ENCODE data around the gene LRRC27.

The LRRC27 gene

DNA sequence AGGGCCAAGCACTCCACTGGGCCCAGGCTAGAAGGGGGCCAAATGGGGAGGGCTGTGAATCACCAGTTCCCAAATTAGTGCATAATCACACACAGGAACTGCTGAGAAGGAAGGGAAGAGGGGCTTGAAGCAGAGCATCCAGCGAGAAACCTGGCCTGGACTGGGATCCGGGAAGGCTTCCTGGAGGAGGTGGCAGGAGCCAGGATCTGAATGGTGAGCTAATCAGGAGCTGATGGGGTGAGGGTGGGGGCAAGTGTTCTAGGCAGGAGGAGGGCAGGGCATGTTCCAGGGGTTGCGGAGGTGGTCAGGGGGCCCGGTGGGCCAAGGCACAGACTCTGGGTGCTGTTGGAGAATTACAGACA lies 77.7 kb downstream of the LRRC27 start:
- no peaks in the 10 kb centered on the region for H3K9me3 ChIP-seq (ENCODE audit: control insufficient read depth, low read length)
- peaks cover 15% of the 10 kb centered on the region for H3K4me1 ChIP-seq (ENCODE audit: control insufficient read depth, insufficient read depth, low read length)
- H3K9ac ChIP-seq (ENCODE audit: low read length), result no peak overlapping the region
- DNase-seq (ENCODE audit: low read depth), result no peak
- H3K27me3 ChIP-seq (replicated peaks; ENCODE audit: control insufficient read depth, insufficient read depth, low read length), result no peaks in the 10 kb centered on the region
- H3K36me3 ChIP-seq (ENCODE audit: control insufficient read depth, insufficient read depth, low read length, severe bottlenecking), result peaks cover 18% of the 10 kb centered on the region
- no peak overlapping the region for H3K4me3 ChIP-seq (ENCODE audit: low read length)

DNA sequence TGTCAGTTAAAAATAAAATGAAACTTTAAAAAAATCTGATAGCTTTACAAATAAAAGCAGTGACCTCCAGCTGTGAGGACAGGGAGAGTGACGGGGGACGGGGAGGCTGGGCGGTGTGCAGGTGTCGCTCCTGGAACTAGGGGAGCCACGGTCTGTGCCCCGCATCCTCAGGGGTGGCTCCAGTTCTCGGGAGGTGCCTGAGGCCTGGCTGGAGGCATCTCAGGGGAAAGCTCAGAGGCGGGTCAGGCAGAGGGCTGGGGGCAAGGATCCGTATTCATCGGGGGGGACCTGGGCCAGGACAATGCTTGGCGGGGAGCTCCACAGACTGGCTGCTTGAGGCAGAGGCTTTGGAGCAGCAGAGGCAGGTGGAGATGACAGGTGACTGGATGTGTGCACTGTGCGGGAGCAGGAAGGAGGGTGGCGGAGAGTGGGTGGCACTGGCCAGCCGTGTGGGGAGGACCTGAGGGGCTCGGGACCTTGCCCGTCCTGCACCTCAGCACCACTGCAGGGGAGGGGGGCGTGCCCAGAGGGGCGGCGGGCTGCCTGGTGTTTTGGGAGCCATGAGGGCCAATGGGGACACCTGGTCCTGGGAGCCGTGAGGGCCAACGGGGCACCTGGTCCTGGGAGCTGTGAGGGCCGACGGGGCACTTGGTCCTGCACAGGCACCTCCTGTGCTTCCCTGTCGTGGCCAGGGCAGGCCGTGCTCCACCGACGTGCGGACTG lies 78.2 kb downstream of the LRRC27 start:
- Histone ChIP-seq H3K4me1 (ENCODE audit: control insufficient read depth, insufficient read depth, low read length) (peaks cover 15% of the 10 kb centered on the region), H3K9me3 (ENCODE audit: control insufficient read depth, low read length) (no peaks in the 10 kb centered on the region), H3K9ac (ENCODE audit: low read length) (no peak overlapping the region), H3K36me3 (ENCODE audit: control insufficient read depth, insufficient read depth, low read length, severe bottlenecking) (peaks cover 17% of the 10 kb centered on the region), H3K4me3 (ENCODE audit: low read length) (no peak overlapping the region), H3K27me3 (replicated peaks; ENCODE audit: control insufficient read depth, insufficient read depth, low read length) (no peaks in the 10 kb centered on the region)
- DNase-seq (ENCODE audit: low read depth), result no peak

DNA sequence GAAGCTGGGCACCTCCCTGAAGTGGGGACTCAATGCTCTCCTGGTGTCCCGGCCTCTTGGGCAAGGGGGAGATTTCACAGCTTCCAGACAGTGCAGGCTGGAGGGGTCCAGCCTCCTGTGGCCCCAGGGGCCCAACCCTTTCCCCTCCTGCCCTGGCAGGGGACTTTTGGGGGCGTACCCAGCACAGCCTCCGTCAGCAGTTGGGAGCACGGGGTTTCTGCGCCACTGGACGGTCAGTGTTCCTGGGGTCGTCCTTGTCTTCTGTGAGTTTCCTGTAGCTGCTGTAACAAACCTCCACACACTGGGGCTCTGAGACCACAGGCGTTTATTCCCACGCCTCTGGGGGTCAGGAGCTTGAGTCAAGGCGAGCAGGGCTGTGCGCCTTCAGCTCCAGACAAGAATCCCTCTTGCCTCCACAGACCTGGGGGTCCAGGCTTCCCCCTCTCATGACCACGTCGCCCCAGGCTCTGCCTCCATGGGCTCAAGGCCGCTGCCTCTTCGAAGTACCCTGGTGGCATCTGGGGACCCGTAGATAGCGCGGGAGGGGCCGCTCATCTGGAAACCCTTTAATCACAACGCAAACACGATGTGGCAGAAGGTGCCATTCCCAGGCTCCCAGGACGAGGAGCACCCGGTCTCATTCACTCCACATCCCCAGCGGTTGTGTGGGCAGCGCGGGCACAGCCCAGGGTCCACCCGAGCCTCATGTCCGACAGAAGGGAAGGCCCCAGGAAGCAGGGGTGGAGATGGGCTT lies 79.0 kb downstream of the LRRC27 start:
- Histone ChIP-seq H3K36me3 (ENCODE audit: control insufficient read depth, insufficient read depth, low read length, severe bottlenecking) (peaks cover 16% of the 10 kb centered on the region), H3K27me3 (replicated peaks; ENCODE audit: control insufficient read depth, insufficient read depth, low read length) (no peaks in the 10 kb centered on the region), H3K9ac (ENCODE audit: low read length) (peak overlapping the region; percentile 54), H3K4me3 (ENCODE audit: low read length) (no peak overlapping the region), H3K4me1 (ENCODE audit: control insufficient read depth, insufficient read depth, low read length) (peaks cover 15% of the 10 kb centered on the region), H3K9me3 (ENCODE audit: control insufficient read depth, low read length) (no peaks in the 10 kb centered on the region)
- DNase-seq (ENCODE audit: low read depth), result no peak

DNA sequence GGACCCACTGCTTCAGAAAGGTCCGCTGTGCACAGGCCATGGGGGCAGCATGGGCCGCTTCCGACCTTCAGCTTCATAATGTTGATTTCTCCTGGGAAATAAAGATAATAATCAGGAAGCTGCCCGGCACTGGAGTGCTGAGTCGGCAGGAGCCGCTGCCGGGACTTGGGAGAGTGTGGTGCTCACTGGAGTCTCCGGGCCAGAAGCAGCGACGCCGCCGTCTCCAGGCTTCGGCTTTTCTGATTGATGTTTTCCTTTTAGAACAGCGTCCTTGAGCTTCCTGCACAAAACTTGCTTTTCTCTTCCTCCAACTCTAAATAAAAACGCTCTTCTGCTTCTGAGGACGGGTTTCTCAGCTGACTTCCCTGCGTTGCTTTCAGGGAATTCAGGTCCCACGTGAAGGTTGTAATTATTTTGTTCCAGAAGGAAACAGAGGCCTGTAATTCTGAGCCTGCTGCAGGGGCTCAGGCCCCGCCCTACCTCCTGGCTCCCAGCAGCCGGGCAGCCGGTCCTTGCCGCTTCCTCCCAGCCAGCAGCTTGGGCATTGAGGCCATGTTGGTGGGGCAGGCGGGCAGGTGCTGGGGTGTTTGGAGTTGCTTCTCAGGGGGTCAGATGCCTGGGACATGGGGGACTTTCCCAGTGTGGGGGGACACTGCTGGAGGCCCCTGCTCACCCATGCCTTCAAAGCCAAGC lies 79.7 kb downstream of the LRRC27 start:
- Histone ChIP-seq H3K9me3 (ENCODE audit: control insufficient read depth, low read length) (no peaks in the 10 kb centered on the region), H3K36me3 (ENCODE audit: control insufficient read depth, insufficient read depth, low read length, severe bottlenecking) (peaks cover 9% of the 10 kb centered on the region), H3K9ac (ENCODE audit: low read length) (peak overlapping the region; percentile 54), H3K27me3 (replicated peaks; ENCODE audit: control insufficient read depth, insufficient read depth, low read length) (no peaks in the 10 kb centered on the region), H3K4me3 (ENCODE audit: low read length) (peak overlapping the region; percentile 24), H3K4me1 (ENCODE audit: control insufficient read depth, insufficient read depth, low read length) (peaks cover 15% of the 10 kb centered on the region)
- no peak for DNase-seq (ENCODE audit: low read depth)

DNA sequence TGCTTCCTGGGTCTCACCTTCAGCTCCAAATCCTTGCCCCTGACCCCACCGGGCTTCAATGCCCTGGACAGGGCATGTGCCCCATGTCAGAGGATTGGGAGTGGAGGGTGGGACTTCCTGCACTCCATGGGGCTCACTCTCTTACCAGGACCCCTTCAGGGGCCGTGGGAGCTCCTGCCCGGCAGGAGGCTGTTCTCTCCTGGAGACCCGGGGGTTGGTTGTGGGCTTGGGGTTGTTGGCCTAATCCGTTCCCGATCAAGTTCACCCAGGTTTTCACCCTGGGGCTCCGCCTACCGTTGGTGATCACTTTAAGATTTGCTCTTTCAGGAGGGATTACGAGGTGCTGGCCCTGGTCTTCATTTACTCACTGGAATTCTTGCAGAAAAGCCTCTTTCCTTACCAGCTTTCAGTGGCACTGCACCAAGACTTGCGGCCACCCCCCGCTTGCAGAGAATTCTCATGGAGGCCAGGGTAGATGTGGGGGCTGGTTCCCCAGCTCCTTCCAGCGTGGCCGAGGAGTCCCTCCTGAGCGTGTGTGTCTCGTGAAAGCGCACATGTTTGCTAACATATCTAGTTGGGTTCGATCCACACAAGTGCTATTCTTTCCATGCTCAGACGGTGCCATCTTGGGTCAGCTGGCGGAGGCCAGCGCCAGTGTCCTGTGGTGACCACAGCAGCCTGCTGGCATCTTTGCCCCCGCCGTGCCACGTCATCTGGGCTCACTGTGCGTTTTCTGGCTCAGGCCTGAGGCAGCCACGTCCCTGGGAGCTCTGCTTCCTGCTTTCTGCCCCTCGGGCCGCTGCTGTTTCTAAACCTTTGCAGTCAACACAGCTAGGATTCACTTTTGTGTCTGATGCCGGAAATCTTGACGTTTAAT lies 80.6 kb downstream of the LRRC27 start:
- Histone ChIP-seq H3K27me3 (replicated peaks; ENCODE audit: control insufficient read depth, insufficient read depth, low read length) (no peaks in the 10 kb centered on the region), H3K4me3 (ENCODE audit: low read length) (no peak overlapping the region), H3K4me1 (ENCODE audit: control insufficient read depth, insufficient read depth, low read length) (peaks cover 15% of the 10 kb centered on the region), H3K9me3 (ENCODE audit: control insufficient read depth, low read length) (no peaks in the 10 kb centered on the region), H3K36me3 (ENCODE audit: control insufficient read depth, insufficient read depth, low read length, severe bottlenecking) (peaks cover 9% of the 10 kb centered on the region), H3K9ac (ENCODE audit: low read length) (peak overlapping the region; percentile 54)
- no peak for DNase-seq (ENCODE audit: low read depth)

DNA sequence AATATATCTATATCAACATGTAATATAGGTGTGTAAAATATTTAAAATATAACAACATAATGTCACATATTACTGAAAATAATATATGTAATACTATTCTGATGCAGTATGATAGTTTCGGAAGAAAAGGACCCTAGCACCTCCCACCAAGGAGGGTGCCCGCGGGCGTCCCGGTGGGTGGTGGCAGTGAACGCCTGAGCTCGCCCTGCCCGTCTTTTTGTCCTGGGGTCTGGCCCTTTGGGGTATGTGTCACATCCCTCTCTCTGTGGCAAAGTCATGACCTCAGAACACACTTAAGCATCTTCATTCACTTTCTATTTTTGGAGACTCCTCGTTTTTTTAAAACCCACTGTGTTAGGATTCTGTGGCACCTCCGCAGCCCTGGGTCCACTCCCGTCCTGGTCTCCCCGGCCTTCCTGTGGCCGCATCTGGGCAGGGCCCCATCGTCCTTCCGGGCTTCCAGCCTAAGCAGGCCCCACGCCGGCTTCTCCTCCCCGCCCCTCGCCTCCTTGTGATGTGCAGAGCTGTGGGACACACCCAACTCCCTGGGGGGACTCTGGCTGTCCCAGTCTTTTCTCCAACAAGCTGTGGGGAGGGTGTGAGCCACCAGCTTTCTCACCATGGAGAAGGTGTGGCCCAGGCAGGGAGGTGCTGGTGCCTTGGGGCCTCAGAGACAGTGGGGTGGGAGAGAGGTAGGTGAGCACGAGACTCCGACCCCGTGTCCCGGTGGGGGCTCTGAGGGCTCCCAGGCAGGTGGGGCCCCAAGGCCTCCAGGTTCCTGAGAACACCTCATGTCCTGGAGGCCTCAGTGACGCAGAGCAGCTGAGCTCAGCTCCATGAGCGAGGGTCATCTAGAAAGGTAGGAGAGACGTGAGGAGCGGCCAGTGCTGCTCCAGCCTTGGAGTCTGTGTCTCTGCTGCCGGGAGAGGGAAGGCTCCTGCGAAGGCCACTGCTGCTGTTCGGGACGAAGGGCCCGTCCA lies 81.5 kb downstream of the LRRC27 start:
- Histone ChIP-seq H3K9ac (ENCODE audit: low read length) (no peak overlapping the region), H3K4me3 (ENCODE audit: low read length) (no peak overlapping the region), H3K36me3 (ENCODE audit: control insufficient read depth, insufficient read depth, low read length, severe bottlenecking) (peaks cover 9% of the 10 kb centered on the region), H3K27me3 (replicated peaks; ENCODE audit: control insufficient read depth, insufficient read depth, low read length) (no peaks in the 10 kb centered on the region), H3K4me1 (ENCODE audit: control insufficient read depth, insufficient read depth, low read length) (peaks cover 15% of the 10 kb centered on the region), H3K9me3 (ENCODE audit: control insufficient read depth, low read length) (no peaks in the 10 kb centered on the region)
- no peak for DNase-seq (ENCODE audit: low read depth)

DNA sequence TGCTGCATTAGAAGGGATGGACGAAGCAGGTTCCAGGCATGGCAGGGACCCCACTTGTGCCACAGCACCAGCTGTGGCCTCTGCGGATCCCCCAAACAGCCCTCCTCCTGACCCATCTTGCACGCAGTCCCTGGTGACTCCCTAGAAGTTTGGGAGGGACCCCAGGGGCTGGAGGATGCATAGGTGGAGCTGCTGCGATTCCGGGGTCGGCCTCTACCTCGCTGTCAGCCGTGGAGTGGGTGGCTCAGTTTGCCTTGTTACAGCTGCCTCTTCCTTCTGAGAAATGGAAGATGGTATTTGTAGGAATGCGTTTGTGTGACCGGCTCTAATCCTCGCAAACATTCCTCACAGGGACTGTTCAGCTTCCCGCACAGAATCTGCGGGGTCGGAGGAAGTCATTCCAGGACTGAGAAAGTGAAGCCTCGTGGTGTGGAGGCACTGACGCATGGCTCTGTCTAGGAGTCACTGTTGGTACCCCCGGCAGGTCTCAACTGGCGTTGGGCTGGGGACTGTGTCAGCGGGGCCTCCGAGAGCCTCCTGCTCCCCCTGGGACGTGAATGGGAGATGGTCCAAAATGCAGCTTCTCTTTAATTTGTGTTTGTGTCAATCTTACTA lies 82.5 kb downstream of the LRRC27 start:
- Histone ChIP-seq H3K27me3 (replicated peaks; ENCODE audit: control insufficient read depth, insufficient read depth, low read length) (no peaks in the 10 kb centered on the region), H3K36me3 (ENCODE audit: control insufficient read depth, insufficient read depth, low read length, severe bottlenecking) (peaks cover 9% of the 10 kb centered on the region), H3K9ac (ENCODE audit: low read length) (no peak overlapping the region), H3K4me1 (ENCODE audit: control insufficient read depth, insufficient read depth, low read length) (peaks cover 15% of the 10 kb centered on the region), H3K9me3 (ENCODE audit: control insufficient read depth, low read length) (no peaks in the 10 kb centered on the region), H3K4me3 (ENCODE audit: low read length) (no peak overlapping the region)
- DNase-seq (ENCODE audit: low read depth), result no peak

DNA sequence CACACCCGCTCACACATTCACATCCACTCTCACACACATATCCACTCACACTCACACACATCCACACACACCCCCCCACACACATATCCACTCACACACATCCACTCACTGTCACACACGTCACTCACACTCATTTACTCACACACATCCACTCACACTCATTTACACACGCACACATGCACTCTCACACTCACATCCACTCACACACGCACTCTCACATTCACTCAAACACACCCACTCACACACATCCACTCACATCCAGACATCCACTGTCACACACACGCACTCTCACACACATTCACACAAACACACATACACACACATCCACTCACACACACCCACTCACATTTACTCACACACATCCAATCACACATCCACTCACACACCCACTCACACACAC lies 83.3 kb downstream of the LRRC27 start:
- Histone ChIP-seq H3K9me3 (ENCODE audit: control insufficient read depth, low read length) (no peaks in the 10 kb centered on the region), H3K9ac (ENCODE audit: low read length) (no peak overlapping the region), H3K36me3 (ENCODE audit: control insufficient read depth, insufficient read depth, low read length, severe bottlenecking) (peaks cover 9% of the 10 kb centered on the region), H3K4me1 (ENCODE audit: control insufficient read depth, insufficient read depth, low read length) (peaks cover 15% of the 10 kb centered on the region), H3K27me3 (replicated peaks; ENCODE audit: control insufficient read depth, insufficient read depth, low read length) (no peaks in the 10 kb centered on the region), H3K4me3 (ENCODE audit: low read length) (no peak overlapping the region)
- DNase-seq (ENCODE audit: low read depth), result no peak

DNA sequence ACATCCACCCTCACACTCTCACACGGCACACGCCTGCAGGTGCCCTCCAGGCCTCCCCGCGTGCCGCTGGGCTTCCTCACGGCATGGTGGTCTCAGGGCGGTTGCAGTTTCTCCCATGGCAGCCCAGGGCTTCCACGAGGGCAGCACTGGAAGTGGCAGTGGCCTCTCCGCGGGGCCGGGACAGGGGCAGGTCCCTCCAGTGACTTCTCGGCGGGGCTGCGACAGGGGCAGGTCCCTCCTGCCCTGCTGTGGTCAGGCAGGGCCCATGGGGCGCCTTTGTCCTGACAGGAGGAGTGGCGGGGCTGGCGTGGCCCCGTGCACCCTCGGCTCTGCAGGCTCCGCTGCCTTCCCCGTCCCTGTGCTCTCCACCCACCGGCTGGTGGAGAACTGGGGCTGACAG lies 84.0 kb downstream of the LRRC27 start:
- H3K9ac ChIP-seq (ENCODE audit: low read length), result no peak overlapping the region
- no peak for DNase-seq (ENCODE audit: low read depth)
- no peak overlapping the region for H3K4me3 ChIP-seq (ENCODE audit: low read length)
- peaks cover 9% of the 10 kb centered on the region for H3K36me3 ChIP-seq (ENCODE audit: control insufficient read depth, insufficient read depth, low read length, severe bottlenecking)
- H3K27me3 ChIP-seq (replicated peaks; ENCODE audit: control insufficient read depth, insufficient read depth, low read length), result no peaks in the 10 kb centered on the region
- H3K4me1 ChIP-seq (ENCODE audit: control insufficient read depth, insufficient read depth, low read length), result peaks cover 17% of the 10 kb centered on the region
- H3K9me3 ChIP-seq (ENCODE audit: control insufficient read depth, low read length), result no peaks in the 10 kb centered on the region
